ENCODE data around the gene POLR1A. TPM values are rescaled to one million over a fixed set of nuclear protein-coding genes. Genes with fewer than 3 reads are reported as not detected.

POLR1A gene
- total and polyA plus RNA-seq, 9 donors, result 10.4 to 24.2 (median 17.9) TPM

- WGBS (ENCODE audit: insufficient coverage), result 86% methylated on average over 3 of the region's 7 CpGs
- peaks cover 71% of the 10 kb centered on the region for H3K36me3 ChIP-seq (ENCODE audit: control insufficient read depth, insufficient read depth, low read length)
These were observed 33.3 kb upstream of the POLR1A start for GRCh38 chr2:86138736-86139625.

GRCh38 chr2:86136141-86136540 is 30.5 kb upstream of the POLR1A start:
- no peak for DNase-seq
- Histone ChIP-seq H3K9me3 (replicated peaks; ENCODE audit: control insufficient read depth, low read depth, low read length) (no peaks in the 10 kb centered on the region), H3K36me3 (ENCODE audit: control insufficient read depth, insufficient read depth, low read length) (peaks cover 81% of the 10 kb centered on the region), H3K27me3 (ENCODE audit: control insufficient read depth, insufficient read depth, low read length) (no peaks in the 10 kb centered on the region), H3K4me3 (ENCODE audit: low read length) (no peak overlapping the region), H3K4me1 (ENCODE audit: control insufficient read depth, insufficient read depth, low read length) (no peaks in the 10 kb centered on the region), H3K27ac (ENCODE audit: low read length) (no peak overlapping the region)
- 100% methylated on average over 2 of the region's 2 CpGs for WGBS (ENCODE audit: insufficient coverage)

More at GRCh38 chr2:86138736-86139625, 33.3 kb upstream of the POLR1A start:
- H3K27ac ChIP-seq (ENCODE audit: low read length), result no peak overlapping the region
- no peak overlapping the region for H3K4me3 ChIP-seq (ENCODE audit: low read length)
- no peaks in the 10 kb centered on the region for H3K9me3 ChIP-seq (replicated peaks; ENCODE audit: control insufficient read depth, low read depth, low read length)
- H3K4me1 ChIP-seq (ENCODE audit: control insufficient read depth, insufficient read depth, low read length), result no peaks in the 10 kb centered on the region
- DNase-seq, result no peak
- H3K27me3 ChIP-seq (ENCODE audit: control insufficient read depth, insufficient read depth, low read length), result no peaks in the 10 kb centered on the region

- Histone ChIP-seq H3K4me1 (ENCODE audit: control insufficient read depth, insufficient read depth, low read length) (no peaks in the 10 kb centered on the region), H3K27ac (ENCODE audit: low read length) (no peak overlapping the region), H3K4me3 (ENCODE audit: low read length) (no peak overlapping the region), H3K9me3 (replicated peaks; ENCODE audit: control insufficient read depth, low read depth, low read length) (no peaks in the 10 kb centered on the region), H3K36me3 (ENCODE audit: control insufficient read depth, insufficient read depth, low read length) (peaks cover 80% of the 10 kb centered on the region), H3K27me3 (ENCODE audit: control insufficient read depth, insufficient read depth, low read length) (no peaks in the 10 kb centered on the region)
- DNase-seq, result no peak
- WGBS (ENCODE audit: insufficient coverage), result 78% methylated on average over 4 of the region's 5 CpGs
These were observed 30.0 kb upstream of the POLR1A start for GRCh38 chr2:86135653-86136052.

GRCh38 chr2:86134709-86135108 is 29.0 kb upstream of the POLR1A start:
- WGBS (ENCODE audit: insufficient coverage), result 100% methylated on average over 1 of the region's 4 CpGs
- DNase-seq, result no peak
- Histone ChIP-seq H3K4me3 (ENCODE audit: low read length) (no peak overlapping the region), H3K36me3 (ENCODE audit: control insufficient read depth, insufficient read depth, low read length) (peaks cover 82% of the 10 kb centered on the region), H3K9me3 (replicated peaks; ENCODE audit: control insufficient read depth, low read depth, low read length) (no peaks in the 10 kb centered on the region), H3K27me3 (ENCODE audit: control insufficient read depth, insufficient read depth, low read length) (no peaks in the 10 kb centered on the region), H3K4me1 (ENCODE audit: control insufficient read depth, insufficient read depth, low read length) (no peaks in the 10 kb centered on the region), H3K27ac (ENCODE audit: low read length) (no peak overlapping the region)

GRCh38 chr2:86124683-86125082 is 19.0 kb upstream of the POLR1A start:
- Histone ChIP-seq H3K9me3 (replicated peaks; ENCODE audit: control insufficient read depth, low read depth, low read length) (no peaks in the 10 kb centered on the region), H3K36me3 (ENCODE audit: control insufficient read depth, insufficient read depth, low read length) (peaks cover 61% of the 10 kb centered on the region), H3K27ac (ENCODE audit: low read length) (no peak overlapping the region), H3K4me1 (ENCODE audit: control insufficient read depth, insufficient read depth, low read length) (no peaks in the 10 kb centered on the region), H3K4me3 (ENCODE audit: low read length) (no peak overlapping the region), H3K27me3 (ENCODE audit: control insufficient read depth, insufficient read depth, low read length) (no peaks in the 10 kb centered on the region)
- WGBS (ENCODE audit: insufficient coverage), result no CpG with 5 or more reads among the region's 5 CpGs
- DNase-seq, result no peak

- DNase-seq, result no peak
- H3K27ac ChIP-seq (ENCODE audit: low read length), result no peak overlapping the region
- H3K27me3 ChIP-seq (ENCODE audit: control insufficient read depth, insufficient read depth, low read length), result no peaks in the 10 kb centered on the region
- no peaks in the 10 kb centered on the region for H3K9me3 ChIP-seq (replicated peaks; ENCODE audit: control insufficient read depth, low read depth, low read length)
- 92% methylated on average over 2 of the region's 5 CpGs for WGBS (ENCODE audit: insufficient coverage)
- H3K4me3 ChIP-seq (ENCODE audit: low read length), result no peak overlapping the region
- H3K36me3 ChIP-seq (ENCODE audit: control insufficient read depth, insufficient read depth, low read length), result peaks cover 64% of the 10 kb centered on the region
- no peaks in the 10 kb centered on the region for H3K4me1 ChIP-seq (ENCODE audit: control insufficient read depth, insufficient read depth, low read length)
These were observed 17.7 kb upstream of the POLR1A start for GRCh38 chr2:86123328-86123925.

GRCh38 chr2:86118130-86118529 is 12.4 kb upstream of the POLR1A start:
- no peaks in the 10 kb centered on the region for H3K27me3 ChIP-seq (ENCODE audit: control insufficient read depth, insufficient read depth, low read length)
- peaks cover 74% of the 10 kb centered on the region for H3K36me3 ChIP-seq (ENCODE audit: control insufficient read depth, insufficient read depth, low read length)
- WGBS (ENCODE audit: insufficient coverage), result no CpG with 5 or more reads among the region's 2 CpGs
- H3K4me1 ChIP-seq (ENCODE audit: control insufficient read depth, insufficient read depth, low read length), result no peaks in the 10 kb centered on the region
- no peak overlapping the region for H3K27ac ChIP-seq (ENCODE audit: low read length)
- no peak overlapping the region for H3K4me3 ChIP-seq (ENCODE audit: low read length)
- H3K9me3 ChIP-seq (replicated peaks; ENCODE audit: control insufficient read depth, low read depth, low read length), result no peaks in the 10 kb centered on the region
- DNase-seq, result no peak

- Histone ChIP-seq H3K27me3 (ENCODE audit: control insufficient read depth, insufficient read depth, low read length) (no peaks in the 10 kb centered on the region), H3K4me3 (ENCODE audit: low read length) (peak overlapping the region; percentile 77), H3K27ac (ENCODE audit: low read length) (no peak overlapping the region), H3K4me1 (ENCODE audit: control insufficient read depth, insufficient read depth, low read length) (peaks cover 4% of the 10 kb centered on the region), H3K9me3 (replicated peaks; ENCODE audit: control insufficient read depth, low read depth, low read length) (no peaks in the 10 kb centered on the region), H3K36me3 (ENCODE audit: control insufficient read depth, insufficient read depth, low read length) (peaks cover 21% of the 10 kb centered on the region)
- no peak for DNase-seq
- WGBS (ENCODE audit: insufficient coverage), result 10% methylated on average over 2 of the region's 5 CpGs
These were observed 1.3 kb upstream of the POLR1A start for GRCh38 chr2:86107031-86107430.

GRCh38 chr2:86105969-86106945 is 571 bp upstream of the POLR1A start, which contains the start of gene PTCD3:
TSS of gene PTCD3 (plus strand) at chr2:86106235. CDS start at chr2:86106248, 13 bp downstream.
- no peaks in the 10 kb centered on the region for H3K27me3 ChIP-seq (ENCODE audit: control insufficient read depth, insufficient read depth, low read length)
- DNase-seq, result peak; percentile 99
- H3K9me3 ChIP-seq (replicated peaks; ENCODE audit: control insufficient read depth, low read depth, low read length), result no peaks in the 10 kb centered on the region
- peaks cover 4% of the 10 kb centered on the region for H3K4me1 ChIP-seq (ENCODE audit: control insufficient read depth, insufficient read depth, low read length)
- peak within 1 kb of the TSS; percentile 84 for H3K27ac ChIP-seq (ENCODE audit: low read length)
- WGBS (ENCODE audit: insufficient coverage), result 0% methylated on average over 25 of the region's 44 CpGs
- H3K36me3 ChIP-seq (ENCODE audit: control insufficient read depth, insufficient read depth, low read length), result peaks cover 21% of the 10 kb centered on the region
- H3K4me3 ChIP-seq (ENCODE audit: low read length), result peak within 1 kb of the TSS; percentile 77

All from muscle of leg (tissue), 11 donors.